CD14-positive monocyte (primary cell): ENCODE data around the gene KIR2DL4. TPM values are rescaled to one million over a fixed set of nuclear protein-coding genes. Genes with fewer than 3 reads are reported as not detected.
"Not testable (repeated sequence)": the region's sequence is repeated elsewhere in the genome, so short reads cannot be mapped to it uniquely, and the experiment has no call there.

ENCODE experiments used
- DNase-seq, 3 donors: peaks; one replicate each; pipeline ENCODE4 v3.0.0-alpha.2; 2011 to 2022
- H2AFZ ChIP-seq: 2 replicates; pipeline ENCODE4 v1.6.0; 2012; ENCODE audit warnings: mild to moderate bottlenecking, low read depth, low read length, inconsistent platforms; ENCODE audit not compliant: insufficient read depth, poor library complexity, severe bottlenecking
- H3K27ac ChIP-seq, 2 donors: 1 replicate in 1 of 2; 2 replicates in 1 of 2; pipeline ENCODE4 v1.5.1; 2012 to 2013; ENCODE audit warnings: low read length in 2 of 2, control low read depth in 1 of 2, inconsistent platforms in 1 of 2, low read depth in 1 of 2, mild to moderate bottlenecking in 1 of 2
- H3K27me3 ChIP-seq, 2 donors: one replicate each; pipeline versions ENCODE4 v1.6.0 to v1.6.1; 2011 to 2013; ENCODE audit warnings: low read length in 2 of 2; ENCODE audit not compliant: control insufficient read depth in 2 of 2, insufficient read depth in 2 of 2
- H3K36me3 ChIP-seq, 2 donors: replicated peaks in 1 of 2; 1 replicate in 1 of 2; 2 replicates in 1 of 2; pipeline versions ENCODE4 v1.5.1 to v1.6.1; 2012 to 2013; ENCODE audit warnings: low read length in 2 of 2, control low read depth in 1 of 2, inconsistent platforms in 1 of 2, mild to moderate bottlenecking in 1 of 2; ENCODE audit not compliant: insufficient read depth in 2 of 2, control insufficient read depth in 1 of 2
- H3K4me1 ChIP-seq, 2 donors: 1 replicate in 1 of 2; 2 replicates in 1 of 2; pipeline versions ENCODE4 v1.5.1 to v1.6.1; 2012 to 2013; ENCODE audit warnings: low read length in 2 of 2, control low read depth in 1 of 2, inconsistent platforms in 1 of 2, mild to moderate bottlenecking in 1 of 2, moderate library complexity in 1 of 2; ENCODE audit not compliant: insufficient read depth in 2 of 2, control insufficient read depth in 1 of 2
- H3K4me2 ChIP-seq: replicated peaks from 2 replicates; pipeline ENCODE3; 2012; ENCODE audit warnings: low read length, moderate library complexity, mild to moderate bottlenecking; ENCODE audit not compliant: poor library complexity, severe bottlenecking; ENCODE audit errors: extremely low read depth
- H3K4me3 ChIP-seq, 3 experiments: fragments of 200-600 bp in 1 of 3; sonication (generic) in 1 of 3; replicated peaks in 1 of 3; 1 replicate in 2 of 3; 2 replicates in 1 of 3; pipeline ENCODE4 v1.5.1; 2011 to 2013; ENCODE audit warnings: low read length in 3 of 3, mild to moderate bottlenecking in 3 of 3, control low read depth in 2 of 3, low read depth in 2 of 3, inconsistent platforms in 1 of 3, moderate library complexity in 1 of 3
- H3K79me2 ChIP-seq: 2 replicates; pipeline ENCODE4 v1.6.0; 2012; ENCODE audit warnings: mild to moderate bottlenecking, control low read depth, inconsistent platforms, low read length, moderate library complexity; ENCODE audit not compliant: insufficient read depth
- H3K9ac ChIP-seq: 2 replicates; pipeline ENCODE4 v1.6.0; 2017; ENCODE audit warnings: low read length, mild to moderate bottlenecking; ENCODE audit not compliant: insufficient read depth, poor library complexity, severe bottlenecking
- H3K9me3 ChIP-seq, 2 donors: replicated peaks in 1 of 2; 1 replicate in 1 of 2; 2 replicates in 1 of 2; pipeline versions ENCODE4 v1.5.1 to v1.6.1; 2012 to 2013; ENCODE audit warnings: low read length in 2 of 2, control low read depth in 1 of 2; ENCODE audit not compliant: control insufficient read depth in 1 of 2, insufficient read depth in 1 of 2
- H4K20me1 ChIP-seq: 2 replicates; pipeline ENCODE4 v1.6.0; 2012; ENCODE audit warnings: mild to moderate bottlenecking, low read length, control low read depth, moderate library complexity; ENCODE audit not compliant: insufficient read depth
- H3K27ac Mint-ChIP-seq, 7 donors: one replicate each; pipeline ENCODE4 v1.8.0; 2020; ENCODE audit warnings: mild to moderate bottlenecking in 7 of 7, mixed read lengths in 7 of 7, moderate library complexity in 6 of 7, inconsistent platforms in 2 of 7
- H3K27me3 Mint-ChIP-seq, 3 donors: one replicate each; pipeline ENCODE4 v1.8.0; 2021 to 2022; ENCODE audit warnings: low read depth in 3 of 3, mild to moderate bottlenecking in 3 of 3, mixed read lengths in 3 of 3, moderate library complexity in 3 of 3, inconsistent platforms in 1 of 3
- H3K36me3 Mint-ChIP-seq, 2 donors: one replicate each; pipeline ENCODE4 v1.8.0; 2020; ENCODE audit warnings: mixed read lengths in 2 of 2, inconsistent platforms in 1 of 2, mild to moderate bottlenecking in 1 of 2
- H3K4me1 Mint-ChIP-seq: one replicate; pipeline ENCODE4 v1.8.0; 2020; ENCODE audit warnings: mild to moderate bottlenecking, mixed read lengths
- H3K4me3 Mint-ChIP-seq, 2 donors: one replicate each; pipeline ENCODE4 v1.8.0; 2020; ENCODE audit warnings: mild to moderate bottlenecking in 2 of 2, mixed read lengths in 2 of 2, moderate library complexity in 1 of 2
- H3K9me3 Mint-ChIP-seq, 7 donors: one replicate each; pipeline ENCODE4 v1.8.0; 2020 to 2022; ENCODE audit warnings: mixed read lengths in 7 of 7, mild to moderate bottlenecking in 6 of 7, moderate library complexity in 6 of 7, inconsistent platforms in 2 of 7
- WGBS: methylation state at CpG from one replicate; pipeline ENCODE4 v1.1.5; 2013; ENCODE audit warnings: missing lambda C conversion rate; ENCODE audit not compliant: insufficient coverage; 5-methylcytosine and 5-hydroxymethylcytosine counted together
- intact Hi-C, 2 donors: fragments of 100-400 bp; cut with micrococcal nuclease; formaldehyde crosslinking; loops; one replicate each; pipeline versions ENCODE4 v1.15.0 to v1.15.1; 2023
- polyA plus RNA-seq, 3 donors: library from polyadenylated mRNA; depleted of rRNA in 1 of 3; unstranded in 2 of 3; stranded (reverse) in 1 of 3; fragments of 300-500 nt in 2 of 3; fragments of >200 nt in 1 of 3; fragmentation: Illumina TruSeq in 2 of 3; gene quantifications; 1 replicate in 2 of 3; 2 replicates in 1 of 3; pipeline ENCODE4 v1.2.3, GENCODE V29; 2012 to 2021

KIR2DL4 gene
- polyA plus RNA-seq, 3 donors, result 0.12 to 0.17 (median 0.14) TPM

DNA sequence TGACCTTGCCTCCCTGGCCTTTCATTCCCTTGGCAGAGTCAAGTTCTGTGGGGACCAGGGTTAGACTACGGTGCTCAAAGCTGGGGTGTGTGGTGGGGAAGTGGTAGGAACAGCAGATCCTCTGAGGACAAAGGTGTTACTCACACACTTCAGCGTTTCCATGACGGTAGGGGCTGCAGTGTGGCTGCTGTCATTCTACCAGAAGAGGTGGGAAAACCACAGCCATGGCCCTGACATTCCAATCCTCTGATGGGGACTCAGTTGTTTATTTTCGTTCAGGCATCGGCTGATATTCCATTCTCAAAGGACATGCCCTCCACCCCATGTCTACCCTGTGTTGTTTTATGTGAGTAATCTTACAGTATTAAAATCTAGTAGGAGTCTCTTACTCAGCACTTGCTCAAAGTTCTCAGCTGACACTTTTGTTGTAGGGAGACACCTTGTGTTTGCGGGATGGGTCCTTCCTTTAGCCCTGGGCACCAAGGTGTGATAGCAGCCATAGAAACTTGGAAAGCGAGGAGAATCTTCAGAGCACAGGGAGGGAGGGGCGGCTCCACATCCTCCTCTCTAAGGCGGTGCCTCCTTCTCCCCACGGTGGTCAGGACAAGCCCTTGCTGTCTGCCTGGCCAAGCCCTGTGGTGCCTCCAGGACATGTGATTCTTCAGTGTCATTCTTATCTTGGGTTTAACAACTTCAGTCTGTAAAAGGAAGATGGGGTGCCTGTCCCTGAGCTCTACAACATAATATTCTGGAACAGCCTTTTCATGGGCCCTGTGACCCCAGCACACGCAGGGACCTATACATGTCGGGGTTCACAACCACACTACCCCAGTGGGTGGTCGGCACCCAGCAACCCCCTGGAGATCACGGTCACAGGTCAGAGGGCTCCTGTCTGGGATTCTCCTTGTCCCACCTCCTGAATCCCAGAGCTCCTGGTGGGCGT, 32.1 kb upstream of the KIR2DL4 start:
- not testable (repeated sequence) for H3K27ac ChIP-seq, H3K4me3 Mint-ChIP-seq, H3K36me3 Mint-ChIP-seq, H4K20me1 ChIP-seq, H3K36me3 ChIP-seq, DNase-seq, H3K9ac ChIP-seq, H3K4me2 ChIP-seq, H3K9me3 Mint-ChIP-seq, H3K9me3 ChIP-seq, H3K4me1 Mint-ChIP-seq, H2AFZ ChIP-seq, H3K27me3 ChIP-seq, H3K79me2 ChIP-seq, H3K4me1 ChIP-seq, H3K4me3 ChIP-seq
- intact Hi-C loops, result loop anchor here in 1 of 2 donors (10.0 kb wide), 1 partner anchor 246 kb away; no protein-coding TSS in a partner anchor
- peak overlapping the region in 1 of 7 donors; percentile 6 for H3K27ac Mint-ChIP-seq
- peaks cover 5 to 18% (median 12%) of the 10 kb centered on the region in 3 donors for H3K27me3 Mint-ChIP-seq
- 90% methylated on average over 6 of the region's 15 CpGs for WGBS

DNA sequence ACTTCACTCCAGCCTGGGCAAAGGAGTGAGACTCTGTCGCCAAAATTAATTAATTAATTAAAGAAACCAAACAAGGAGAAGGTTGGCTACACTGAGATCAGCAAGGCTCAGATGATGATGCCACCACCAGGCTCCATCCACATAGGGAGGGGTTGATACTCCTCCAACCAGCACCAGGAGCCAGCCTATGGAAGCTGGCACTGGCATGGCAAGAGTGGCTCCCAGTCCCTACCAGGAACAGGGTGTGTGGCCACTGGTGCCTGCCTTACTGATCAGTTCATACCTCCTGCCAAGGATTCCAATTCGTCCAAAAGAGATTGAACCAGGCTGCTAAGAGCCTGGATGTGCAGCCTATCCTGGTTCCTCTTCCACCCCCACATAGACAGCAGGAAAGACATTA, 30.7 kb upstream of the KIR2DL4 start:
- H3K27me3 Mint-ChIP-seq, result peaks cover 8 to 18% (median 10%) of the 10 kb centered on the region in 3 donors
- not testable (repeated sequence) for H3K36me3 ChIP-seq, H3K9me3 Mint-ChIP-seq, H3K27ac ChIP-seq, DNase-seq, H3K9me3 ChIP-seq, H3K79me2 ChIP-seq, H2AFZ ChIP-seq, H3K4me3 Mint-ChIP-seq, H3K36me3 Mint-ChIP-seq, H3K4me1 Mint-ChIP-seq, H3K27me3 ChIP-seq, H4K20me1 ChIP-seq, H3K4me3 ChIP-seq, H3K9ac ChIP-seq, H3K4me2 ChIP-seq, H3K4me1 ChIP-seq
- intact Hi-C loops, result loop anchor here in 1 of 2 donors (10.0 kb wide), 1 partner anchor 248 kb away; no protein-coding TSS in a partner anchor
- H3K27ac Mint-ChIP-seq, result peak overlapping the region in 1 of 7 donors; percentile 37
- WGBS, result 50% methylated on average over 1 of the region's 2 CpGs

DNA sequence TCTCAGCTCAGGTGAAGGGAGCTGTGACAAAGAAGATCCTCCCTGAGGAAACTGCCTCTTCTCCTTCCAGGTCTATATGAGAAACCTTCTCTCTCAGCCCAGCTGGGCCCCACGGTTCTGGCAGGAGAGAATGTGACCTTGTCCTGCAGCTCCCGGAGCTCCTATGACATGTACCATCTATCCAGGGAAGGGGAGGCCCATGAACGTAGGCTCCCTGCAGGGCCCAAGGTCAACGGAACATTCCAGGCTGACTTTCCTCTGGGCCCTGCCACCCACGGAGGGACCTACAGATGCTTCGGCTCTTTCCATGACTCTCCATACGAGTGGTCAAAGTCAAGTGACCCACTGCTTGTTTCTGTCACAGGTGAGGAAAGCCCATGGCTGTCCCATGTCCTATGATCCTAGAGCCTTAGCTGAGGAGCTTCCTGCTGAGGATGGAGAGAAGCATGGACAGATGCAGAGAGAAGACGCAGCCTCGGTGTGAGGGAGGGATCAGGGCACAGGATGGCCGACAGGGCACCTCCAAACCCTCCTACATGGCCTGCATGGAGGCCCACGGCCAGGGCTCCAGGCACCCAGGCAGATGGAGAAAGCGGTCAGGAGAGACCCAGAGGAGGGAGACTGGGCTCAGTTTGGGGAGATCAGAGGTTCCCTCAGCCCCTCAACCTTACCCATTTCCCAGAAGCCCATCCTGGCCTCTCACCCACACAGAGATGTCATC, 28.2 kb upstream of the KIR2DL4 start:
- peaks cover 0 to 11% of the 10 kb centered on the region in 2 donors for H3K4me1 ChIP-seq
- intact Hi-C loops, result loop anchor here in 1 of 2 donors (10.0 kb wide), 1 partner anchor 250 kb away; no protein-coding TSS in a partner anchor
- H3K27ac Mint-ChIP-seq, H4K20me1 ChIP-seq, H3K36me3 Mint-ChIP-seq, H3K27me3 ChIP-seq, DNase-seq, H3K9me3 ChIP-seq, H3K36me3 ChIP-seq, H2AFZ ChIP-seq, H3K9me3 Mint-ChIP-seq, H3K4me2 ChIP-seq, H3K79me2 ChIP-seq, H3K4me3 ChIP-seq, H3K4me3 Mint-ChIP-seq, H3K9ac ChIP-seq, H3K27ac ChIP-seq: not testable (repeated sequence)
- 91% methylated on average over 9 of the region's 12 CpGs for WGBS
- Mint-ChIP-seq H3K4me1 (peaks cover 14% of the 10 kb centered on the region), H3K27me3 (peaks cover 10 to 18% (median 13%) of the 10 kb centered on the region in 3 donors)

DNA sequence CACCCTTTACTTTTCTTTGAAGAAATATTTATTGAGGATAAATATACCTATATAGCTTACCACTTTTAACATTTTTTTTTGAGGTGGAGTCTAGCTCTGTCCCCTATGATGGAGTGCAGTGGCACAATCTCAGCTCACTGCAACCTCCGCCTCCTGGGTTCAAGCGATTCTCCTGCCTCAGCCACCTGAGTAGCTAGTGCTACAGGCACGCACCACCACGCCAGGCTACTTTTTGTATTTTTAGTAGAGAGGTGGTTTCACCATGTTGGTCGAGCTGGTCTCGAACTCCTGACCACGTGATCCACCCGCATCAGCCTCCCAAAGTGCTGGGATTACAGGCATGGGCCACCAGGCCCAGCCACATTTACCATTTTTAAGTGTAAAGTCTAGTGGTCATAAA, 27.6 kb upstream of the KIR2DL4 start:
- intact Hi-C loops, result loop anchor here in 1 of 2 donors (10.0 kb wide), 1 partner anchor 251 kb away; no protein-coding TSS in a partner anchor
- peaks cover 0 to 11% of the 10 kb centered on the region in 2 donors for H3K4me1 ChIP-seq
- not testable (repeated sequence) for H3K27ac Mint-ChIP-seq, H4K20me1 ChIP-seq, H3K4me2 ChIP-seq, H3K9me3 ChIP-seq, H3K36me3 Mint-ChIP-seq, H3K4me3 Mint-ChIP-seq, DNase-seq, H3K36me3 ChIP-seq, H2AFZ ChIP-seq, H3K4me3 ChIP-seq, H3K27me3 ChIP-seq, H3K9ac ChIP-seq, H3K27ac ChIP-seq, H3K79me2 ChIP-seq, H3K9me3 Mint-ChIP-seq
- peaks cover 14% of the 10 kb centered on the region for H3K4me1 Mint-ChIP-seq
- WGBS, result 92% methylated on average over 2 of the region's 8 CpGs
- peaks cover 11 to 20% (median 13%) of the 10 kb centered on the region in 3 donors for H3K27me3 Mint-ChIP-seq
